ENCODE results near the gene CLEC16A.

CLEC16A gene

DNA sequence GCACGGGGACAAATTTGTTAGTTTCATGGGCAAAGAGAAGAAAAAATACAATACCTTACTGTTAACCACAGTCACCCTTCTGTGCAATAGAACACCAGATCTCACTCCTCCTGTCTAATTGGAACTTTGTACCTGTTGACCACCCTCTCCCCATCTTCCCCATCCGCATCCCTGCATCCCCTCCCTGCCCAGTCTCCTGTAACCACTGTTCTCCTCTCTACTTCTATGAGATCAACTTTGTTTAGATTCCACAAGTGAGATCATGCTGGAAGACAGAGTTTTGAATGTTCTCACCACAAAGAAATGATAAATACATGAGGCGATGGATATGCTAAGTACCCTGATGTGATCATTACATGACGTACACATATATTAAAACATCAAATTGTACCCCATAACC is 47.7 kb downstream of the CLEC16A start:
- DNase-seq (ENCODE audit: low spot score) = no peak

GRCh38 chr16:10992797-10993196 is 48.4 kb downstream of the CLEC16A start:
- DNase-seq (ENCODE audit: low spot score) = no peak

GRCh38 chr16:10993649-10994048 is 49.3 kb downstream of the CLEC16A start:
- no peak for DNase-seq (ENCODE audit: low spot score)

DNA sequence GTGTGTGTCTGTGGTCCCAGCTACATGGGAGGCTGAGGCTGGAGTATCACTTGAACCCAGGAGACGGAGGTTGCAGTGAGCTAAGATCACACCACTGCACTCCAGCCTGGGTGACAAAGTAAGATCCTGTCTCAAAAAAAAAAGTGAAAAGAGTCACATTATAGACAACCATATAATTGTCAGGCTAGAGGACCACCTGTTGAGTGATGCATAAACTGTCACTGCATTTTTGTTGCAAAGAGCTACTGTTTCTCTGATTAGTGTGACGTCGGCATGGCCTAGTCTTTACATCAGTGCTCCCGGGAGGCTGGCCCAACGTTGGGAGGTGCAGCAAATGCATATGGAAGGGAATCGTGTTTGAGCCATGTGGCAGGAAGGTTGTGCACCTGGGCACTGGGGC is 50.2 kb downstream of the CLEC16A start:
- DNase-seq (ENCODE audit: low spot score) = no peak

DNA sequence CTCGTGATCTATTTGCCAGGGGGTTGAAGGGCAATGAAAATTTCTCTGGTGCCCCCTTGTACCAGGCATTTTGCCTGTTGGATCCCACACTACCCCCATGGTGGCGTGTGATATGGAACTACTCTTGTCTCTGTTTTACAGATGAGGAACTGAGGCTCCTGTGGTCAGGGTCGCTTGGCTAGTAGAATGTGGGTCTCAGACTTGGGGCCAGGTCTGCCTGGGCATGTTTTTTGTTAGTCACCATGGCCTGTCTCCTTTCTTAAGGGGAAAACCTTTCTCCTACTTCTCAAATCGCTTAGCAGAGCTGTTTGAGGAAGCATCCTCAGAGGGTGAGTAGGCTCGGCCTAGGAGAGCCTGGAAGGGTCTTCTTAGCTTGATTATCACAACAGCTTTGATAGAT is 51.2 kb downstream of the CLEC16A start:
- DNase-seq (ENCODE audit: low spot score) = no peak

- DNase-seq (ENCODE audit: low spot score) = no peak
Measured at GRCh38 chr16:10997485-10997884, 53.1 kb downstream of the CLEC16A start.

DNA sequence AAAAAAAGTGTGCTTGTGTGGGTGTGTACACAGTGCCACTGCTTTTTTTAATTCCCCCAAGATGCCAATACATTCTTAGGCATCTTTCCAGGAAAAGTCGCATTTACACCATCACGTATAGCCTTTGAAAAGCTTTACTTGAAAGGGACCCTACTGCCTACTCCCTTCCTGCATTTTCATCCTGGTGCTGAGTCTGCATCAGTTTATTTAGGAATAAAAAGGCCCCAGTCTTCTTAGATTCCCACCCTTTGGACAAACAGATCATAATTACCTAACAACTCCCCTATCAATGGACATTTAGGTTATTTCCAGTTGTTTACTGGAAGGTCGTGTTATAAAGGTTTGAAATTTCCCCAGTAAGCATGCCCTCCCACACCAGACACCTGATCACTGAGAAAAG is 54.9 kb downstream of the CLEC16A start:
- DNase-seq (ENCODE audit: low spot score) = no peak

DNA sequence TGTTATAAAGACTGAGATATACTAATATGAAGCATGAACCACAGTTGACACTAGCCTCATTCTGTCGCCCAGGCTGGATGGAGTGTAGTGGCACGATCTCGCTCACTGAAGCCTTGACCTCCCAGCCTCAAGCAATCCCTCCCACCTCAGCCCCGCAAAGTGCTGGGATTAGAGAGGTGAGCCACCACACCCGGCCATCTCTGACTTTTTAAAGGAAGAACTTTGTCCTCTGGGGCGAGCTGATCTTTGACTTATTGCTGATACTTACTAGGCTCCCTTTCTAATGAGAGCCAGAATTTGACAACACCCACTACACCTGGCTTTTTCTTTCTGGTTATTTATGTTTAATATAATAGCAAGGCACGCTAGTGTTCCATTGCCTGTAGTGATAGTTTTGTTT is 57.2 kb downstream of the CLEC16A start:
- no peak for DNase-seq (ENCODE audit: low spot score)

DNA sequence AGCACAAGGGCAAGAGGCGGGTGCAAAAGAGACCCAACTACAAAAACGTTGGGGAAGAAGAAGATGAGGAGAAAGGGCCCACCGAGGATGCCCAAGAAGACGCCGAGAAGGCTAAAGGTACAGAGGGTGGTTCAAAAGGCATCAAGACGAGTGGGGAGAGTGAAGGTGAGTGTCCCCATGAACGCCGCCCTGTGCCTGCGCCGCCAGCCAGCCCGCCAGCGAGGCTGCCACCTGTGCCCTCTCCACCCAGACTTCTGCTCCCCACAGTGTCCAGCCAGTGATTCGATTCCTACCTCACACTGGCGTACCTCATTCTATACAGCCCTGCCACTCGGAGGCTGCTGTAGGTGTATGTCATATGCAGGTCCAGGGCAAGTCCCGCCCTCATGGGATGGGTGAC is 58.8 kb downstream of the CLEC16A start:
- DNase-seq (ENCODE audit: low spot score) = no peak

DNA sequence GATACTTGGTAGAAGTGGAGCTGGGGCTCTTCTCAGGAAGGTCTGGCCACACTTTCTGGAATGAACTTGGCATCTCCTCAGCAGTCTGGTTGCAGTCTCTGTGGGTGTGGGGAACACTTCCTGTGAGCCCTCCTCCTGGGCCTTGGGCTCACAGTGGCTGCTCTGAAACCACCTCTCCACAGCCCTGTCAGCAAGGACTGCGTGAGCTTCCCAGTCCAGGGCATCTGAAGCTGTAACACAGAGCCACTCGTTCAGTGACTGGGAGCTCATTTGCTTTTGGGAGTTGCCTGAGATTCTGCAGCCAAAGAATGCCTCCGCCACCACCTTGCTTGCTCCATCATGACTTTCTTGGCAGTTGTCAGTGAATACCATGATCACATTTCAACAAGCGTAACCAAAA is 60.0 kb downstream of the CLEC16A start:
- DNase-seq (ENCODE audit: low spot score) = no peak

DNA sequence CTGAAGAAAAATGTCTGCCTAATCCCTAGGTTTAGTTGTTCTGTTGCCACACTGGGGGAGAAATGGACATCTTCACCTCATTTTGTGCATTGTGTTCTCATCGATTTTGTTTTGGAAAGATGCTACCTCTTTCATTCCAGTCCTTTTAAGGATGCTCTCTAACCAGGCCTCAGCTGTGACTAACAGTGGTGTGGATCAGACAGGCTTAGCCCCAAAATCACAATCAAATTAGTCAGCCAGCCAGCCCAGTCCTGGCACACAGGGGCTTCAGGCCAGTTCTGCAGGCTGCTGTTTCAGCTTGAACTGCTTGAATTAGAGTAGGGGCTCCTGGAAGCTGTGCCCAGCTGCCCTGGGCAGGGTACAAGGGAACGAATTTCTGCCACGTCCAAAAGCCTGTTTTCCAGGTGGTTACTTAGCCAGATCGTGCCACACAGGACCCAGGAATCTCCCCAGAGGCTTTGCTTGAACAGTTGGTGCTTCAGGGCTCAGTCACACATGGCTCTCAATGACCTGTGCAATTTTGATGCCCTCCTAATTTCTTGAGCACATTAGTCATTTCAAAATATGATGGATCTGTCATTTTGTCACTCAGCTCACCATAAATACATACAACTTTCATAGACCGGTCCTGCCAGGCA is 60.7 kb downstream of the CLEC16A start:
- DNase-seq (ENCODE audit: low spot score) = no peak

DNA sequence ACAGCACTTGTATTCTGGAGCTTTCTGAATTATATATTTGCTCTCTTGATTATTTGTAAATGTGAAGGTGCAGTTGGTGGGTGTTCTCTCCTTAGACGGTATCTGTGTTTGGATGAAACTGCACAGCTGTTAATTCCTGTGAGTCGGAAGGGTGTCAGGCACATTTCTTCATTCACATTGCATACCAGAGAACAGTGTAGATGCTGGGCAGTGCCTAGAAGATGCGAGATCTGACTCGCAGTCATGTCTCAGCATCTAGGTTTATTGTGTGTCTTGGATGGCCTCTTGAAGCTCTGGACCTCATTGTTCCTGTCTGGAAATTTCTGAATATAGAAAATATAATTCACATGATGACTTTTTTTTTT is 61.2 kb downstream of the CLEC16A start:
- no peak for DNase-seq (ENCODE audit: low spot score)

DNA sequence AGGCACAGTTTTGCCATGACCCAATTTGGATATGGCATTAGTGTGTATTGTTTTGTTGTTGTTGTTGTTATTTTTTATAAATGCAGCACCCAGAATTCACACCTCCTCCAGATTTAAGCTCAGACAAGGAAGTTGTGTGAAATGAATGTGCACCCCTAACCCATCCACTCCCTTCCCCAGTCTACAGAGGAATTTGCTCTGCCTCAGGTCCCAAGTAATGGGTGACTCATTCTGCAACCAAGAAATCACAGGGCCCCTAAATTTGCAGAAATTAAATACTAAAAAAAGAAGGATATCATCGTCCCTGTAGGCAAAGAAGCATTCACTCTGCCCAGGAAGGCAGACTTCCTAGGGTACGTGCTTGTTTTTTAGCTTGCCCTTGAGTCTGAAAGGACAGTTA is 62.3 kb downstream of the CLEC16A start:
- DNase-seq (ENCODE audit: low spot score) = no peak

DNA sequence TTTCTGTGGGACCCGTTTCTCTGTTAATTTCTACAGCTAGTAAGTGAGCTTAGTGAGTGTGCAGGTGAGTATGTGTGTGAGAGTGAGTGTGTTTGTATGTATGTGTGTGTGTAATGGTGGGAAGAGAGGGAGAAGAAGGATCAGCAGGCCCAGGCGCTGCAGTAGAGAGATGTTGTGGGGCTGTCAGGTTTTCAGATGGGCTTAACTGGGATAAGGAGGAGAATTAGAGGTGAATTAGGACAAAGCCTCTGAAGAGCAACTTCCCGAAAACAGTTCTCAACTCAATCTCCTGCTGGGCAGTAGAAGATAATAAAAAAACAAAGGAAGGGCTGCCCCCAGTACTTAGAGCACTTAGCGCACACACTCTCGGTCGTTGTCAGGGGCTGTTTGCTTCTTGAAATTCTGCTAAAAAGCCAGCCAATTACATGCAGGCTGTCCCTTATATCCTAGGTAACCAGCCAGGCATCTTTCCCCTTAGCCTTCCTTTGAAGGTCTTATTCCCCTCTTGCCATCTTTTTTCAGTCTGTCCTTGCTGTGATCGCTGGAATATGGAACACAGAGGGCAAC is 63.4 kb downstream of the CLEC16A start:
- no peak for DNase-seq (ENCODE audit: low spot score)

DNA sequence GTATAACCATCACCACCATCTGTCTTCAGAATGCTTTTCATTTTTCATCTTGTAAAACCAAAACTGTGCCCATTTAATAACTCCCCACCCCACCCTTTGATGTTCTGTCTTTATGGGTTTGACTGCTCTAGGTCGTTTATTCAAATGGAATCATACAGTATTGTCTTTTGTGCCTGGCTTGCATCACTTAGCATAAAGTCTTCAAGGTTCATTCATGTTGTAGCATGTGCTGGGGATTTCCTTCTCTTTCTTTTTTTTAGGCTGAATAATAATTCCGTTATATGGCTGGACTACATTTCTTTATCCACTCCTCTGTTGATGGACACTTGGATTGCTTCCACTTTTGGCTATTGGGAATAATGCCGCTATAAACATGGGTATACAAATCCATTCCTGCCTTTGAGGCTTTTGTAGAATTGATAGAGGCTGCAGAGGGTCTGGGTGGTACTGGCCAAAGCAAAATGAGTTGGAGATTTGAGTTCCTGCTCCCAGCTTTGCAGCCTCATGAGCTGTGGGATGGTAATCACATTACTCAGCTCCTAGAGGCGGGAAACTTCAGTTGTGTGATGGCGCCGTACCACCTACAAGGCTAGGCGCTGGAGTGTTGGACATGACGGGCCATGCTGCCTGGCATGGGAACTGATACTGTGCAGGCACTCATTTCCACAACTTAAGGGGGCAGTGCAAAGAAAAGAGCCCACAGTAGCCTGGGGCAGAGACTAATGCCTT is 64.8 kb downstream of the CLEC16A start:
- no peak for DNase-seq (ENCODE audit: low spot score)

- DNase-seq (ENCODE audit: low spot score) = no peak
Measured at GRCh38 chr16:11010575-11011221, 66.3 kb downstream of the CLEC16A start.

DNA sequence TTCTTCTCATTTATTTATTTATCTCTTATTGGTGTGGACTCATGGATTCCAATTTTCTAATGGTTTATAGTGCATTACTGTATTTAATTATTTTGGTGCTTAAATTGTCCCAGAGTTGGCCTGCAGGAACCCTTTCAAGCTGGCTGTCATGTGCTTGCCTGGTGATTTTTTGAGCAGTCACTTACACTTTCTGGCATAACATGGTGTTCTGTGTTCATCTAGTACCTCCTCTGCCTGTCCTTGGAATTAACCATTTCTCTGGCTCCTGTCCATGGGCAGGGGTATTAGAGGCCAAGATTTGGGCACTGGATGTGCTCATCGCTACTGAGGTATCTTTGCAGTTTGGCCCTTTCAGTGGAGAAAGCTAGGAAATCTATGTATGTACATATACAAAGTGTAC is 67.0 kb downstream of the CLEC16A start:
- DNase-seq (ENCODE audit: low spot score) = no peak

GRCh38 chr16:11012841-11013240 is 68.5 kb downstream of the CLEC16A start:
- no peak for DNase-seq (ENCODE audit: low spot score)

GRCh38 chr16:11014136-11014535 is 69.8 kb downstream of the CLEC16A start:
- DNase-seq (ENCODE audit: low spot score) = no peak

DNA sequence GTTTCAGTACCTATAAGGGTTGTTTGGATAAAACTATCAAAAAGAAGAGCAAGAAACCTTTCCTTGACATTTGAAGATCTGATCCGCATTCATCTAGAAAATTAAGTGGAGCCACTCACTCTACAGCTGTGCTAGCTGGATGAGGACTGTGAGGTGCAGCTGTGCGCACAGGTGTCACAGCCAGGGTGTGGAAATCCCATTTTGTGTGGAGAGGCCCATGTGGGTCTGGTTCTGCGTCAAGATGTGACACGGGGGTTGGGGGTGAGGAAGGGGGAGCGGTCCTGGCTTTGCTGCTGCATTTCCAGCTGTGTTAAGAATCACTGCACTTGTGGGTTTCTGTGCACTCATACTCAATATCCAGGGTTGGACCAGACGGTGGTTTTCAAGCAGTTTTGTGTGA is 70.7 kb downstream of the CLEC16A start:
- no peak for DNase-seq (ENCODE audit: low spot score)

GRCh38 chr16:11015607-11016006 is 71.2 kb downstream of the CLEC16A start:
- DNase-seq (ENCODE audit: low spot score) = no peak

GRCh38 chr16:11016524-11016988 is 72.2 kb downstream of the CLEC16A start:
- DNase-seq (ENCODE audit: low spot score) = no peak

DNA sequence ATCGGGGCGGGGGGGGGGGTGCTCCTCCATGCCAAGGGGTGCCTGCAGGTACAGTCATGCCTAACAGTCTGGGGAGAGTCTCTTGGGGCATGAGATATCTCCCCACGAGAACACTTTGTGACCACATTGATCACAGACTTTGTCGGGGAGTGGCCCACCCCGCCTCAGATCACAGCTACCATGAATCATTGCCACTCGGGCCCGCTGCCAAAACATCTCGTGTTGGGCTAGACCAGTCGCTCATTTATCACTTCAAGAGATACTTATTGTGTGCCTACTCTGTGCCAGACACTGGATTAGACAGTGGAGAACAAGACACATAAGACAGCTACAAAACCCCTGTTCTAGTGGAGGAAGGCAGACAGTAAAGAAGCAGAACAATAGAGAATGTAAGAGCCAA is 72.6 kb downstream of the CLEC16A start:
- peak; percentile 45 for DNase-seq (ENCODE audit: low spot score)
